Coronary artery (tissue), 2 donors: ENCODE results near the gene NOX5.

Experiments
- DNase-seq: peaks from one replicate; pipeline ENCODE4 v3.0.0-alpha.2; 2017; ENCODE audit warnings: low spot score
- H3K27ac ChIP-seq, 2 donors: fragments of 200-600 bp; sonication (generic); one replicate each; pipeline ENCODE4 v1.5.1; 2016 to 2019
- H3K4me3 ChIP-seq: fragments of 200-600 bp; sonication (generic); 2 replicates; pipeline ENCODE4 v1.5.1; 2016; ENCODE audit warnings: mild to moderate bottlenecking, moderate library complexity
- TF ChIP-seq, protein P1 (sequence below): fragments of 200-600 bp; sonication (generic); IDR thresholded peaks from one replicate; pipeline ENCODE4 v1.5.1; 2019; ENCODE audit warnings: antibody characterized with exemption

NOX5 gene

DNA sequence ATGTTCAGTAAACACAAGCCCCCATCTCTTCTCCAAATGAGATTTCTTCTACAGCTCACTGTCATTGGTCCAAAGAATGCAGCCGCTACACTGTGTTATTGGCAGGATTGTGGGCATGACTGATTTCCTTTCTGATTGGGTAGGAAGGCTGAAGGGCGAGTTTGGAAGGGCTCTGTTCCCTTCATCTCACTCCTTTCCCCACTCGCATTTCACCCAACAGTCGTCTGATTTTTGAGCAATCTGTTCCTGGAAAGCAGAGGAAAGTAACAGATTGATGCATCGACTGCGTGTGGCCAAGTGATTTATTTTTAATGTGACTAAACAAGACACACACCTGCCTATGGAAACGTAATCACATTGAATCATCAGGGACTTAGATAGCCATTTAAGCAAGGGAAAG lies 55.5 kb downstream of the NOX5 start:
- H3K4me3 ChIP-seq: no peak overlapping the region
- DNase-seq: no peak
- no peak overlapping the region for H3K27ac ChIP-seq
- TF ChIP-seq, protein P1, sequence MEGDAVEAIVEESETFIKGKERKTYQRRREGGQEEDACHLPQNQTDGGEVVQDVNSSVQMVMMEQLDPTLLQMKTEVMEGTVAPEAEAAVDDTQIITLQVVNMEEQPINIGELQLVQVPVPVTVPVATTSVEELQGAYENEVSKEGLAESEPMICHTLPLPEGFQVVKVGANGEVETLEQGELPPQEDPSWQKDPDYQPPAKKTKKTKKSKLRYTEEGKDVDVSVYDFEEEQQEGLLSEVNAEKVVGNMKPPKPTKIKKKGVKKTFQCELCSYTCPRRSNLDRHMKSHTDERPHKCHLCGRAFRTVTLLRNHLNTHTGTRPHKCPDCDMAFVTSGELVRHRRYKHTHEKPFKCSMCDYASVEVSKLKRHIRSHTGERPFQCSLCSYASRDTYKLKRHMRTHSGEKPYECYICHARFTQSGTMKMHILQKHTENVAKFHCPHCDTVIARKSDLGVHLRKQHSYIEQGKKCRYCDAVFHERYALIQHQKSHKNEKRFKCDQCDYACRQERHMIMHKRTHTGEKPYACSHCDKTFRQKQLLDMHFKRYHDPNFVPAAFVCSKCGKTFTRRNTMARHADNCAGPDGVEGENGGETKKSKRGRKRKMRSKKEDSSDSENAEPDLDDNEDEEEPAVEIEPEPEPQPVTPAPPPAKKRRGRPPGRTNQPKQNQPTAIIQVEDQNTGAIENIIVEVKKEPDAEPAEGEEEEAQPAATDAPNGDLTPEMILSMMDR: no peak

DNA sequence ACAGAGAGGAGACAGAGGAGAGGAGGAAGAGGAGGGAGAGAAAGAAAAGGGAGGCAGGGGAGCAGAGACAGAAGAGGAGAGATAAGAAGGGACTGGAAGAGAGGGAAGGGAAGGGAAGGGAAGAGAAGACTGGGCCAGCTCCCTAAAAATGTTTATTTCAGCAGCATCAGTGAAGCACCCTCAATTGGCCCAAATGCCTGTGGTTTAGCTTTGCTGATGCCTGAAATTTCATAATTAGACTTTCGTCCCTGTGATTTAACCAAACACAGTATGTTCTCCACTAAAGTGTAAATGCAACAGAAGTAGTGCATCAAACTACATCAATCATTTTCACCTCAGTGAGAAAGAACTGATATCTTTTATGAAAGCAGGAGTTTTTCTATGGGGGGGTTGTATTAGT lies 55.9 kb downstream of the NOX5 start:
- H3K27ac ChIP-seq: no peak overlapping the region
- DNase-seq: no peak
- TF ChIP-seq, protein P1: no peak
- H3K4me3 ChIP-seq: no peak overlapping the region

DNA sequence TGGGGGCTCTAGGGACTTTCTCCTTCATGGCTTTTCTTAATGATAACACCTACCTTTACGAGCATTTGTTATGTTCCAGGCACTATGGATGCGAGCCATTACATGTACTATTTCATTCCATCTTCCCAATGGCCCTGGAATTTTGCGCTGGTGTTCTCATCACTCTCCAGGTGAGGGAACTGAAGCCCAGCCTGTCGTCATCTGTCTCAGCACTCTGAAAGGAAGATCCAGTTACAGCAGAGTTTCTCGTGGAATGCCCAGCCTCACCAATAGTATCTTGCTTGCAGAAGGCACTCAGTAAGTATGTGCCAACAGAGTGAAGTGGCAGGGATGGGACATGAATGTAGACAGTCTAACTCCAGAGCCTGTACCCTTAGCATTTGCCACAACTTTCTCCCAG lies 56.8 kb downstream of the NOX5 start:
- no peak overlapping the region for H3K4me3 ChIP-seq
- TF ChIP-seq, protein P1: no peak
- no peak for DNase-seq
- H3K27ac ChIP-seq: no peak overlapping the region

DNA sequence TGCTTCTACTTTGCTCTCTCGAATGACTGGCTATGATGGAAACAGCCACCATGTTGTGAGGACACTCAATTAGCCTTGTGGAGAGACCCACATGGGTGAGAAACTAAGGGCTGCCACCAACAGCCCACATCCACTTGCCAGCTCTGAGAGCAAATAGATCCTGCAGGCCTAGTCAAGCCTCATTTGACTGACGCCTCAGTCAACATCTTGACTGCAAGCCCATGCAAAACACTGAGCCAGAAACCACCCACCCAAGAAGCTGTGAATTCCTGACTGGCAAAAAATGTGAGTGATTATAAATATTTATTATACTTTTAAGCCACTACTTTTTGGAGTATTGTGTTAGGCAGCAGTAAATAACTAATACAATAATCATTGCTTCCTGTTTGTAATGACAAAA lies 58.4 kb downstream of the NOX5 start:
- no peak overlapping the region for H3K4me3 ChIP-seq
- TF ChIP-seq, protein P1: no peak
- no peak overlapping the region for H3K27ac ChIP-seq
- no peak for DNase-seq

DNA sequence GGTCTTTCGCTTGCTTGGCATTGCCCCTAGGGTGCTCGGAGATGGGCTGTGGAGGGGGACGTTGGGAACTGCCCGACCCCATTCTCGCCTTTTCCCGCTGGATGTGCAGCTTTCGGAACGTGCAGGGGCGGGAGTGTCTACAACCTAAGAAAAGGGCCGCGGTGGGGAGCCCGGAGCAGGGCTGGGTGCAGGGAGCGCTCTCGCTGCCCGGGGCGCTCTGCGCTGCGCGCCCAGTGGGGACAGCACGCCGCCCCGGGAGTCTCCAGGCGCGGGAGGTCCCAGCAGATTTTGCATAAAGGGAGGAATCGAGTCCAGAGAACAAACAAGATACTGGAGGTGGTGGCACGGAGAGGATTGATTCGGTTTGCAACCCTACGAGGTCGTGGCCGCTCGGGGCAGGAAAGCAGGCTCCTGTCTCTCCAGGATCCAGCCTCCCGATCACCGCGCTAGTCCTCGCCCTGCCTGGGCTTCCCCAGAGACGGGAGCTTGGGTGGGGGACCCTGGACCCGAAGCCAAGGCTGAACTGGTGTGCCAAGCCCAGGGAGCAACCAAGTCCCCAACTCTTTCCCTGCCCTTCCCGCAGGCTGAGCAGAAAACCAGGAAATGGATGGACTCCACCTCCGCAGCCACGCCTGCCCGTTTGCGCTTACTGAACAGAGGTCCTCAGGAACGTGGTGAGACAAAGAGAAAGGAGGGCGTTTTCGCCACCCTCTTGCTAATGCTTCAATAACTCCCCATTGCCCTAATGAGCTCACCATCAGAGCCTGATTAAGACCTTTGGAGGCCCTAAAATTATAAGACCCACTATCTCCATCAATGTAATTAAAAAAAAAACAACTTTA lies 59.7 kb downstream of the NOX5 start:
- Histone ChIP-seq H3K27ac (peak overlapping the region in 1 of 2 donors; percentile 11), H3K4me3 (peak overlapping the region; percentile 77)
- no peak for DNase-seq
- TF ChIP-seq, protein P1: no peak

DNA sequence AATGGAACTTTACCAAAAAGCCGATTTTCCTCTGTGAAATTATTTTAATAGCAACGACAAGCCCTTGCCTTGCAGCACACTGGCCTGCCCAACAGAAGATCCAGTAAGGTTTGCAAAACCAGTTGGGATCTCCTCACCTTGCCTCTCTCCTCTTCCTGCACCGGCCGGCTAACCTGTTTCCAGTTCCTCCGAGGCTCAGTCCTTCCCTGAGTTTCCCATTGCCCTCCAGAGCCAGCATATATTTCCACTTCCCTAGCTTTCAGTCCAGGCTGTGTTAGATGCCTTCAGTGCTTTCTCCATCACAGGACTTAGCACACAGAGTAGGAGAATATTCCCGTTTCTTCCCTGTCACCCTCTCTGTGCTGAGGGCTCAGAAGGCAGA lies 60.3 kb downstream of the NOX5 start:
- TF ChIP-seq, protein P1: no peak
- Histone ChIP-seq H3K27ac (no peak overlapping the region), H3K4me3 (peak overlapping the region; percentile 77)
- no peak for DNase-seq

DNA sequence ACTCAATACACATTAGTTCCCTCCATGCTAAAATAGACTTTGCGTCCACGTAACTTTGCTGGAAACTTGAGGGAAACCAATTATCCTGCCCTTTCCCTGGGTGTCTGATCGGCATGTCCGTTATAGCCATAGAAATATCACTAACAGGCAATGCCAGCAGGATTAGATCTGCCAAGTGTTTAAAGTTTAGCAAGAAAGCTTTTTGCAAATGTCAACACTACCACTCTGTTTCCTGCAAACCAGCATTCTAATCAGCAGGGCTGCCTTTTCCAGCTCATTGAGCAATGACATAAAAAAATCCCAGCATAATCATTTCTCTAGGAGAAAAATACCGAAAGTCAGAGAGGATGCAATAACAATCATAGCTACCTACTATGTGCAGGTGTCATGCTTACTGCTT lies 60.9 kb downstream of the NOX5 start:
- H3K4me3 ChIP-seq: peak overlapping the region; percentile 77
- TF ChIP-seq, protein P1: no peak
- no peak overlapping the region for H3K27ac ChIP-seq
- no peak for DNase-seq
